H1 (cell line): Measurements from ENCODE around the gene ZHX3. TPM values are rescaled to one million over a fixed set of nuclear protein-coding genes. Genes with fewer than 3 reads are reported as not detected.

Experiments used
- CTCF ChIA-PET: fragments of 300-600 bp; sonication (Branson Sonifier 250); formaldehyde crosslinking; loops from one replicate; lab custom pipeline; 2021; ENCODE audit not compliant: partially characterized antibody; lab: Charles Lee
- POLR2A ChIA-PET: fragments of 300-600 bp; sonication (Branson Sonifier 250); formaldehyde crosslinking; loops from one replicate; lab custom pipeline; 2021; ENCODE audit warnings: inconsistent platforms; ENCODE audit not compliant: partially characterized antibody; lab: Charles Lee
- DNase-seq, 2 experiments: peaks; one replicate each; pipeline versions ENCODE4 v3.0.0 to v3.0.0-alpha.2; 2010 to 2022; ENCODE audit warnings: low spot score in 2 of 2, low read depth in 1 of 2, mixed read lengths in 1 of 2
- FAIRE-seq: peaks from 2 replicates; lab custom pipeline; 2011; peaks lifted over from hg19 to GRCh38; lab: Jason Lieb, UNC
- H2AFZ ChIP-seq: 2 replicates; pipeline ENCODE4 v1.8.1; 2012; ENCODE audit warnings: low read length, inconsistent platforms
- H2AK5ac ChIP-seq: 2 replicates; pipeline ENCODE4 v1.6.1; 2013; ENCODE audit warnings: low read depth, low read length
- H2BK120ac ChIP-seq: replicated peaks from 2 replicates; pipeline ENCODE3; 2013; ENCODE audit warnings: low read depth, low read length, inconsistent platforms
- H2BK12ac ChIP-seq: 2 replicates; pipeline ENCODE4 v1.6.1; 2013; ENCODE audit warnings: low read depth, low read length
- H2BK15ac ChIP-seq: 2 replicates; pipeline ENCODE4 v1.6.1; 2013; ENCODE audit warnings: low read length
- H2BK20ac ChIP-seq: 2 replicates; pipeline ENCODE4 v1.6.1; 2013; ENCODE audit warnings: low read length
- H2BK5ac ChIP-seq: 2 replicates; pipeline ENCODE4 v1.6.1; 2013; ENCODE audit warnings: low read depth, low read length
- H3K14ac ChIP-seq: 2 replicates; pipeline ENCODE4 v1.6.1; 2013; ENCODE audit warnings: inconsistent platforms; ENCODE audit not compliant: insufficient read length
- H3K18ac ChIP-seq: 2 replicates; pipeline ENCODE4 v1.6.1; 2013; ENCODE audit warnings: low read length; ENCODE audit errors: extremely low read depth
- H3K23ac ChIP-seq: 2 replicates; pipeline ENCODE4 v1.6.1; 2013; ENCODE audit warnings: inconsistent platforms; ENCODE audit not compliant: insufficient read length
- H3K23me2 ChIP-seq: 2 replicates; pipeline ENCODE4 v1.6.1; 2013; ENCODE audit warnings: low read depth, low read length
- H3K27ac ChIP-seq: 2 replicates; pipeline ENCODE4 v1.6.1; 2011; ENCODE audit warnings: low read depth, low read length, inconsistent platforms
- H3K27me3 ChIP-seq, 4 experiments: replicated peaks in 1 of 4; 1 replicate in 1 of 4; 2 replicates in 3 of 4; pipeline versions ENCODE4 v1.6.1 to v1.8.1; 2011 to 2013; ENCODE audit warnings: low read length in 3 of 4, mild to moderate bottlenecking in 3 of 4, inconsistent platforms in 2 of 4, mixed read lengths in 2 of 4, moderate library complexity in 1 of 4; ENCODE audit not compliant: control insufficient read depth in 3 of 4, insufficient read depth in 3 of 4; ENCODE audit errors: extremely low read depth in 1 of 4
- H3K36me3 ChIP-seq, 4 experiments: 2 replicates each; pipeline versions ENCODE4 v1.6.1 to v1.8.1; 2011 to 2013; ENCODE audit warnings: mild to moderate bottlenecking in 4 of 4, low read length in 3 of 4, moderate library complexity in 2 of 4, control low read depth in 1 of 4, inconsistent platforms in 1 of 4; ENCODE audit not compliant: insufficient read depth in 4 of 4, control insufficient read depth in 2 of 4
- H3K4ac ChIP-seq: replicated peaks from 2 replicates; pipeline ENCODE3; 2013; ENCODE audit warnings: low read length, low read depth, mixed read lengths, inconsistent platforms; ENCODE audit not compliant: insufficient read length
- H3K4me1 ChIP-seq, 4 experiments: replicated peaks in 1 of 4; 1 replicate in 1 of 4; 2 replicates in 3 of 4; pipeline versions ENCODE4 v1.6.1 to v1.8.1; 2011 to 2013; ENCODE audit warnings: low read length in 3 of 4, inconsistent platforms in 2 of 4, mixed read lengths in 1 of 4; ENCODE audit not compliant: insufficient read depth in 4 of 4, control insufficient read depth in 3 of 4
- H3K4me2 ChIP-seq, 2 experiments: 2 replicates each; pipeline versions ENCODE4 v1.6.1 to v1.8.1; 2011 to 2013; ENCODE audit warnings: low read depth in 2 of 2, low read length in 2 of 2, control low read depth in 1 of 2, inconsistent platforms in 1 of 2, mild to moderate bottlenecking in 1 of 2; ENCODE audit not compliant: insufficient read depth in 1 of 2
- H3K4me3 ChIP-seq, 4 experiments: fragments of 200-600, 300-600 bp in 1 of 4; sonication (generic), shearing (Covaris generic), sonication (Bioruptor Twin) in 1 of 4; 2 replicates each; pipeline versions ENCODE4 v1.5.1 to v1.8.1; 2011 to 2016; ENCODE audit warnings: low read length in 4 of 4, low read depth in 3 of 4, control low read depth in 2 of 4, inconsistent platforms in 2 of 4, mild to moderate bottlenecking in 2 of 4, mixed read lengths in 1 of 4, moderate library complexity in 1 of 4; ENCODE audit not compliant: insufficient read depth in 2 of 4; ENCODE audit errors: extremely low read depth in 1 of 4
- H3K56ac ChIP-seq: replicated peaks from 2 replicates; pipeline ENCODE3; 2013; ENCODE audit warnings: low read depth, mild to moderate bottlenecking, mixed read lengths, low read length, inconsistent platforms; ENCODE audit not compliant: insufficient read length
- H3K79me1 ChIP-seq: 2 replicates; pipeline ENCODE4 v1.6.1; 2013; ENCODE audit warnings: low read depth, low read length, control low read depth
- H3K79me2 ChIP-seq, 2 experiments: 2 replicates each; pipeline versions ENCODE4 v1.6.1 to v1.8.1; 2012 to 2013; ENCODE audit warnings: low read length in 2 of 2, mild to moderate bottlenecking in 2 of 2, inconsistent platforms in 1 of 2; ENCODE audit not compliant: insufficient read depth in 2 of 2, control insufficient read depth in 1 of 2
- H3K9ac ChIP-seq, 4 experiments: replicated peaks in 1 of 4; 1 replicate in 1 of 4; 2 replicates in 3 of 4; pipeline versions ENCODE4 v1.6.1 to v1.8.1; 2011 to 2013; ENCODE audit warnings: low read depth in 3 of 4, low read length in 3 of 4, control low read depth in 2 of 4, mild to moderate bottlenecking in 2 of 4, moderate library complexity in 2 of 4, inconsistent platforms in 1 of 4; ENCODE audit errors: extremely low read depth in 1 of 4
- H3K9me3 ChIP-seq, 2 experiments: 2 replicates each; pipeline versions ENCODE4 v1.6.1 to v1.8.1; 2012 to 2013; ENCODE audit warnings: mild to moderate bottlenecking in 2 of 2, moderate library complexity in 2 of 2, control low read depth in 1 of 2, inconsistent platforms in 1 of 2, low read depth in 1 of 2, low read length in 1 of 2, mixed read lengths in 1 of 2; ENCODE audit not compliant: insufficient read depth in 2 of 2
- H4K20me1 ChIP-seq, 2 experiments: replicated peaks in 1 of 2; 2 replicates each; pipeline versions ENCODE3 to v1.8.1; 2011 to 2013; ENCODE audit warnings: inconsistent platforms in 2 of 2, low read length in 2 of 2, mild to moderate bottlenecking in 1 of 2; ENCODE audit not compliant: insufficient read depth in 2 of 2, control insufficient read depth in 1 of 2
- H4K5ac ChIP-seq: 2 replicates; pipeline ENCODE4 v1.6.1; 2013; ENCODE audit warnings: low read length, low read depth, mixed read lengths, inconsistent platforms; ENCODE audit not compliant: insufficient read length
- H4K8ac ChIP-seq: 2 replicates; pipeline ENCODE4 v1.8.0; 2013; ENCODE audit warnings: mild to moderate bottlenecking, moderate library complexity, low read length, inconsistent platforms; ENCODE audit not compliant: insufficient read depth; ENCODE audit errors: extremely low read depth
- H4K91ac ChIP-seq: replicated peaks from 2 replicates; pipeline ENCODE3; 2013; ENCODE audit warnings: low read length, mixed read lengths, inconsistent platforms; ENCODE audit not compliant: insufficient read length
- BACH1 ChIP-seq: IDR thresholded peaks from 2 replicates; pipeline ENCODE4 v1.6.1; 2012; ENCODE audit warnings: low read length, improper control_type of control experiment
- CREB1 ChIP-seq: IDR thresholded peaks from 2 replicates; pipeline ENCODE4 v1.6.1; 2012; ENCODE audit warnings: inconsistent platforms
- EZH2 ChIP-seq: fragments of 200-600 bp; sonication (generic); IDR thresholded peaks from 2 replicates; pipeline ENCODE4 v1.7.1; 2012; ENCODE audit warnings: low read depth, mild to moderate bottlenecking, moderate library complexity, low read length, inconsistent platforms; ENCODE audit not compliant: severe bottlenecking
- GTF2F1 ChIP-seq: IDR thresholded peaks from 2 replicates; pipeline ENCODE4 v1.6.1; 2012; ENCODE audit warnings: low read depth, low read length, improper control_type of control experiment, borderline replicate concordance
- JUND ChIP-seq: IDR thresholded peaks from 2 replicates; pipeline ENCODE4 v1.6.1; 2011; ENCODE audit warnings: mild to moderate bottlenecking, improper control_type of control experiment, low read length
- KDM1A ChIP-seq: fragments of 200-600, 300-600 bp; sonication (generic); IDR thresholded peaks from 2 replicates; pipeline ENCODE4 v1.7.1; 2016; ENCODE audit warnings: mild to moderate bottlenecking, low read length, borderline replicate concordance
- KDM5A ChIP-seq: fragments of 200-600 bp; IDR thresholded peaks from 2 replicates; pipeline ENCODE4 v1.7.1; 2012; ENCODE audit warnings: mild to moderate bottlenecking, low read length, inconsistent platforms, mixed read lengths
- NRF1 ChIP-seq: IDR thresholded peaks from 2 replicates; pipeline ENCODE4 v1.6.1; 2011; ENCODE audit warnings: mild to moderate bottlenecking, low read depth, low read length, improper control_type of control experiment
- POLR2AphosphoS5 ChIP-seq: IDR thresholded peaks from 2 replicates; pipeline ENCODE4 v1.6.1; 2011; ENCODE audit warnings: low read depth, low read length
- RNF2 ChIP-seq: fragments of 200-900, 300-1000 bp; sonication (generic); IDR thresholded peaks from 2 replicates; pipeline ENCODE4 v1.7.1; 2016; ENCODE audit warnings: borderline replicate concordance, low read depth, mild to moderate bottlenecking, antibody characterized with exemption, low read length; ENCODE audit not compliant: poor library complexity, severe bottlenecking; ENCODE audit errors: missing control alignments
- RXRA ChIP-seq: IDR thresholded peaks from 2 replicates; pipeline ENCODE4 v1.6.1; 2011; ENCODE audit warnings: low read depth, mild to moderate bottlenecking, low read length, moderate library complexity; ENCODE audit not compliant: insufficient read depth
- SAP30 ChIP-seq: fragments of 300-600 bp; sonication (generic); IDR thresholded peaks from 2 replicates; pipeline ENCODE4 v1.7.1; 2012; ENCODE audit warnings: low read length, moderate library complexity, mild to moderate bottlenecking, inconsistent platforms; ENCODE audit not compliant: insufficient read depth, insufficient replicate concordance
- SP4 ChIP-seq: IDR thresholded peaks from 2 replicates; pipeline ENCODE4 v1.6.1; 2012; ENCODE audit warnings: low read length, inconsistent platforms
- SUZ12 ChIP-seq: fragments of 200-600 bp; sonication (generic); IDR thresholded peaks from 2 replicates; pipeline ENCODE4 v1.6.1; 2012; ENCODE audit warnings: mild to moderate bottlenecking, inconsistent platforms, low read length, moderate library complexity, mixed read lengths
- WGBS, 2 experiments: shearing (Covaris generic) in 1 of 2; methylation state at CpG; one replicate each; pipeline versions ENCODE4 v1.1.6 to v1.1.7; 2013 to 2015; ENCODE audit warnings: low lambda C conversion rate in 2 of 2, mixed read lengths in 2 of 2, inconsistent platforms in 1 of 2, low coverage in 1 of 2, missing lambda C conversion rate in 1 of 2; ENCODE audit not compliant: insufficient replicate concordance in 2 of 2, insufficient coverage in 1 of 2, insufficient read length in 1 of 2; ENCODE audit errors: extremely low coverage in 1 of 2, missing lambda C conversion rate in 1 of 2; 5-methylcytosine and 5-hydroxymethylcytosine counted together
- polyA plus RNA-seq, 7 experiments: library from polyadenylated mRNA; depleted of rRNA in 3 of 7; stranded (reverse) in 5 of 7; unstranded in 2 of 7; fragments of >200 nt in 5 of 7; fragments of 200-250 nt in 2 of 7; gene quantifications; 1 replicate in 5 of 7; 2 replicates in 1 of 7; 4 replicates in 1 of 7; pipeline versions ENCODE4 v1.2.1 to v1.2.3, GENCODE V29; 2011 to 2013; ENCODE audit warnings: missing spikeins in 2 of 7, mixed read lengths in 2 of 7
- total RNA-seq: library from RNA; stranded (reverse); fragmentation: NEBNext Ultra II Directional; extraction: Animal tissue kit (Norgen Biotek cat#: 25700); gene quantifications from 2 replicates; pipeline ENCODE4 v1.2.1, GENCODE V29; 2021

The ZHX3 gene
- total and polyA plus RNA-seq, 2 of the 8 experiments (the other 6 are each of a cell fraction or from before 2014, with no cell fraction given) = 1.00 to 7.8 TPM

DNA sequence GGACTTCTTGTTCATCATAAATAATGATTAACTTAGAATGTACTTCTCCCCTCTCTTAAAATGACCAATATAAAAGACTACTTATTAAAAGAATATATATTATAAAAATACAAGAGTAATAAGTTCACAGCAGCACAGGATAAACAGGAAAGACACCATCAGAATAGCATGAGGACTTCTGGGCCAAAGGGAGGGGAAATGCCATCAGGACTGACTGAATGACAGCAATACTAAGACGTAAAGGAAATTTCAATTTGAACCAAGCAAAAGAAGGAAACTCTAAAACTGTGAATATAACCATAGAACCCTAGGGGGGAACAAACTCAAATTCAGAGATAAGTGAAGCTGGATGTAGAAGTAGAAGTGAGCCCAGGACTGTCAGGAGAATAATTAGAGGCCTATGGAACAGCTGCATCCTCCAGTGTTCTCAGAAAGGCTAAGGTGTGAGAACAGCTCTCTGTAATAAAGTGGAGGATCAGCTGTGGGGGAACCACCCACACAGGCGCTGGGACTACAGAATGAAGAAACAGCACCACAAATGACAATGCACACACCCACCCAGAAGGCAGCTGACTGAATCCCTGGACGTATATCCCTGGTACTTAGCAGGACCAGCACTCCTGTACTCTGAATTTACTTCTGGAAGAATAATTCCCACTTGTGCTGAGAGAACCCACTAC is 37.8 kb downstream of the ZHX3 start:
- no peak overlapping the region for H3K56ac ChIP-seq
- H2BK120ac ChIP-seq = no peak overlapping the region
- no peak for TF ChIP-seq SAP30
- no peak for TF ChIP-seq CREB1
- no peak for TF ChIP-seq JUND
- TF ChIP-seq SUZ12 = no peak
- no peak for TF ChIP-seq RNF2
- TF ChIP-seq KDM1A = no peak
- TF ChIP-seq KDM5A = no peak
- no peak for TF ChIP-seq POLR2AphosphoS5
- TF ChIP-seq BACH1 = no peak
- no peak for TF ChIP-seq SP4
- no peak for TF ChIP-seq NRF1
- TF ChIP-seq EZH2 = no peak
- no peak for TF ChIP-seq GTF2F1
- no peak for TF ChIP-seq RXRA
- H3K79me2 ChIP-seq = no peaks in the 10 kb centered on the region
- H3K18ac ChIP-seq = no peak overlapping the region
- no peaks in the 10 kb centered on the region for H3K27me3 ChIP-seq
- no peak for FAIRE-seq
- no peak overlapping the region for H3K4ac ChIP-seq
- no peak overlapping the region for H4K5ac ChIP-seq
- H4K91ac ChIP-seq = no peak overlapping the region
- no peak for DNase-seq
- H3K27ac ChIP-seq = no peak overlapping the region
- no peaks in the 10 kb centered on the region for H3K9me3 ChIP-seq
- no peak overlapping the region for H4K8ac ChIP-seq
- H2BK5ac ChIP-seq = no peak overlapping the region
- ChIA-PET POLR2A (interaction anchor here (1.2 to 1.3 kb wide), 2 partner anchors 13 to 36 kb away, joined by 3 read pairs; no protein-coding TSS in a partner anchor), CTCF (interaction anchor here (0.6 to 1.3 kb wide), 3 partner anchors 8 to 61 kb away, joined by 3 read pairs; partner anchors contain the start of gene LPIN3)
- no peaks in the 10 kb centered on the region for H4K20me1 ChIP-seq
- H3K4me1 ChIP-seq = no peaks in the 10 kb centered on the region
- 71% methylated on average over 3 of the region's 3 CpGs; no CpG with 5 or more reads in 1 of the 2 experiments for whole genome bisulfite sequencing, 2 experiments
- H2BK12ac ChIP-seq = no peak overlapping the region
- H3K23ac ChIP-seq = no peak overlapping the region
- H3K23me2 ChIP-seq = no peaks in the 10 kb centered on the region
- H3K4me2 ChIP-seq = no peak overlapping the region
- no peak overlapping the region; a peak in 1 of 7 replicates for H3K9ac ChIP-seq
- no peaks in the 10 kb centered on the region for H3K36me3 ChIP-seq
- H2BK20ac ChIP-seq = no peak overlapping the region
- H3K4me3 ChIP-seq = no peak overlapping the region
- H3K79me1 ChIP-seq = no peaks in the 10 kb centered on the region
- H2BK15ac ChIP-seq = no peak overlapping the region
- no peak overlapping the region for H2AFZ ChIP-seq
- H3K14ac ChIP-seq = no peak overlapping the region
- H2AK5ac ChIP-seq = no peak overlapping the region
